GM19395 (cell line): ENCODE measurements around the gene PURA.

Experiments used
- ATAC-seq: cut with Tn5 transposase; IDR thresholded peaks from one replicate; pipeline ENCODE4 v1.9.1; 2021; ENCODE audit warnings: mild to moderate bottlenecking, moderate library complexity; ENCODE audit not compliant: unreplicated experiment

The PURA gene

DNA sequence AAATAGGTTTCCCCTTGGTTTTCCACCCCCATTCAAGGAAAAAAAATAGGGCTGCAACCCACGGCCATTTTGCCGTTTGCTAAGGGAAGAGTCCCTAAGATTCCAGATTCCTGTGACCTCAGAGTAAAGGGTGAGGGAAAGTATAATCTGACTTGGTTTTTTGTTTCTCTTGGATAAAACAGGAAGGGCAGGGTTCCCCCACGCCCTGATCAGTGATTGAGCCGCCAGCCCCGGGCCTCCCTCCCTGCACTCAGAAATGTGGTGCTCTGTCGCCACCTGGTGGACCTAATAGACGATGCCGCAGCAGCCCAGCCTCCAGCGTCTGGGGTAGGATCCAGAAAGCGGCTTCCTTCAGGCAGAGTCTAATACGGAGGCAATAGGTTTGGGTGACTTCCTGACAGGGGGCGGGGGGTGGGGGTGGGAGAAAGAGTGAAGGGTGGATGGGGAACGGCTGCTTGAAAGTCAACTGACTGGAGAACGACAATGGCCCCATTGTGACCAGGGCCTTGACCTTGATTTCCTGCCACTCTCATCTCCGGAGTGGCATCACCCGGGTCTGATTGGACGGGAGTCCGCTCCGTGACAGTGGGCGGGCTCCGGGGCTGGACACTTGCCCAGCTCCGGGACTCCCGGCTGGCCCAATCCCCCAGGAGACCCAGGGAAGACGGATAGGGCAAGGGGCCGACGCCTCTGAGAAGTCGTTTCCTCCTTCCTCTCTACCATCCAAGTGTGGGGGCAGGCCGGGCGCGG, 43.3 kb downstream of the PURA start:
- peak; percentile 97 for ATAC-seq

DNA sequence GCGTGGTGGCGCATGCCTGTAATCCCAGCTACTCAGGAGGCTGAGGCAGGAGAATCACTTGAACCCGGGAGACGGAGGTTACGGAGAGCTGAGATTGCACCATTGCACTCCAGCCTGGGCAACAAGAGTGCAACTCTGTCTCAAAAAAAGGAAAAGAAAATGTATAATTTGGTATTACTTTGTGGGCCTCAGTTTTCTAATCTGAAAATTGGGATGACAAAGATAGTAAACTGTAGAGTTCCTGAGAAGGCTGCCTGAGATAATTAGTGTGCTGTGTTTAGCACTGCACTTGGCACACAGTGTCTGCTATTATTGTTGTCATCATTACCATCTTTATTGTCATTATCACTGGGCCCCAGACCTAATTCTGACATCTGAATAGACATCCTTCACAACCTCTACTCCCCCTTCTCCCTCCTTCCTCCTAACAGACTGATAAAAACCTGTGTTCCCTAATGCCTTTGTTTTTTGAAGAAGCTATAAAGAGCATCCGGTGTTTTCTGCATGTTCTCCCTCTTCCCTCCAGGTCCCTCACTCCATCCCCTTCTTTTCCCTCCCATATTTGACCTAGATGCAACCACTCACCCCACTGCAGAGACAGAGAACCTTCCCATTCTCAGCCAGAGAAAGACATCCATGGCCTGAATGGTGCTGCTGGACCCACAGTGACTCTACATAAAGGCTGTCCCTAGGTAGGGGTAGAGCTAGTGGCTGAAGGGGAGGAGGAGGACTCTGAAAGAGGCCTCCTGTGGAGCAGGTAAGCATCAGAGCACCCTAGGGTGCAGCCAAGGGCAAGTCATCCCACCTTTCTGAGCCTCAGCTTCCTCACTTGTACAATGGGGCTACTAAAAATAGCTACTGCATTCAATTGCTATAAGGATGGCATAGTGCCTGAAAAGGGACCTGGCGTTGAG, 45.4 kb downstream of the PURA start:
- ATAC-seq = no peak

DNA sequence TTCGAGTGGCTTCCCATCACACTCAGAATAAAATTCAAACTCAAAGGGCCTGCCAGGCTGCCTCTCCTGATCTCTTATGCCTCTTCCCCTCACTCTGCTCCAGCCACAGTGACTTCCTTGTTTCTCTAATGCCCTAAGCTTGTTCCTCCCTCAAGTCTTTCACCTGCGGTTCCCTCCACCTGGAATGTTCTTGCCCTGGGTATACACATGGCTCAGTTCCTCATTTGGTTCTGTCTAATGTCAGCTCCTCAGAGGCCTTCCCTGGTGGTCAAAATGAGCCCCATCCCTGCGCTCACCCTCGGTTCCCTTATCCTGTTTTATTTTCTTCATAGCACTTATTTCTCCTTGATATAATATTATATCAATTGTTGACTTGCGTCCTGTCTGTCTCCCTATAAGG, 48.4 kb downstream of the PURA start:
- ATAC-seq = no peak

DNA sequence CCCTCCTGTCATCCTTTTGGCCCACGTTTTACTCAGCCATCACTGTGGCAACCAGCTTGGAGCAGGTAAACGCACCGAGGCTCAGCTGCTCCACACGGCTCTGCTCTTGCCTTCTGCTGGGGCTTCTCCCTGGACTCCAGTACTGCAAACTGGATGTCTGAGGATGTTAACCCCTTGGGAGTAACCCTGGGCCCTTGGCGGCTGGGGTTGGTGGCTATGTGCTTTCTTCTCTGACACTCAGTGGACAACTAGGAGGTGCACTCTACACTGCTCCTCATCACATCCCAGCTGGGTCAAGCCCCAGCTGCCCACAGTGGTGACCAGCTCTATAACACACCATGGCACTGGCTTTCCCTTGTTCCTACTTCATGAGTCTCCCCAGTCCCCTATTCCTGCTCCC, 48.9 kb downstream of the PURA start:
- ATAC-seq = no peak

DNA sequence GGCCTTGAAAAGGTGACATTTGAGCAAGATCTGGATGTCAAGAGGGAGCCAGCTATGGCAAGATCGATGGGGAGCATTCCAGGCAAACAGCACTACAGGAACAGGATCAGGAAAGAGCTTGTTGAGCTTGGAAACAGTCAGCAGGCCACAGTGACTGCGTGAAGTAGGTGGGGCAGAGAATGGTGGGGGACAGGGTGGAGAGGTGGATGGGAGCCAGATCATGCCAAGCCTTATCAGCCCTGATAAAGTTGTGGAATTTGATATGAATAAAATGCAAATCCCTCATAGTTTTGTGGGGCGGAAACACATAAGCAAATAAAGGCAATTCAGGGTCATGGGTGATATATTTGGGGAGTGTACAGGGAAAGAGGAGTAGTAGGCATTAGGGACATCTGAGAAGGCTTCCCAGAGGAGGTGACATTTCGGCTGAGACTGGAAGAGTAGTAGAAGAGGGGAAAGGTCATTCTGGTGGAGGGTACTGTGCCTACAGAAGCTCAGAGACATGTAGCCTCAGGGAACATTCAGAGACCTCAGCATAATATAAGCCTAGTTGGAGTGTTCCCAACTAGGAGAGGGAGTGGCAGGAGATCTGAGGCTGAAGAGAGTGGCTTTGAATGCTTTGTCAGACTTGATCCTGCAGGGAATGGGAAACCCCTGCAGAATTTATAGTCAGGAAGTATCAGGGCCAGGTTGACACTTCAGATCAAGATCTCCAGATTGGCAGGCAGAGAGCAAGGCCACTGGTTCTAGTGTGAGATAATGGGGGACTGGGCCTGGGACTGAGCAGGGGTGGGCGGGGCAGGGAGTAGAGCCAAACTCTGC, 51.4 kb downstream of the PURA start:
- ATAC-seq = no peak

DNA sequence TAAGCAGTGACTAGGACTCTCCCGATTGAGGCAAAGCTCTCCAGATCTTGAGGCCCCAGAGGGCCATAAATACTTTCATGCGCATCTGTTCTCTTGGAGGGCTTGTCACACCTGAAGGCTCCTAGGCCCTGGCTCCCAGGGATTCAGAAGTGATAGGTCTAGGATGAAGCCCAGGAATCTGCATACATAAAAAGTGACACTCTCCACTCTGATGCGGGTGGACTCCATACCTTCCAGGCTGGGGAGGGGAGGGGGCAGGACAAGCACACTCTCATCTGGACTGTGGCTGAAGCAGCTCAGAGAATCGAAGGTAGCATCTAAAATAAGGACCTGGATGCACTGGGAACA, 52.0 kb downstream of the PURA start:
- ATAC-seq = no peak

DNA sequence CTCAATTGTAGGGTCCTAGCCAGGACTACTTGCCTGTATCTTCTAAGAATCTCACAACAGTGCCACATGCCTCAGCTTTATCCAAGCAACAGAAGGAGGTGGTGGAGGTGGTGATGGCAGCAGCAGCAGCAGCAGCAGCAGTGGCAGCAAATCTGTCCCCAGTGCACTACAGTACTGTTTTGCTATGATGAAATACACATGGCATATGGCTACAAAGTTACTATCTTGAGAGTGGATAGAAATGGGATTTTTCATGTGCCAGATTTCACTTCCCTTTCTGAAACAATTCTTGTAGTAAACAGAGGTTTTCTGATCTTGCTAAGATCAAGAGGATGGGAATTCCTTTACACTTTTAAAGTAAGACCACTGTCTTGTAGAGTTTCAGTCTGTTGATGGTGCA, 53.0 kb downstream of the PURA start:
- ATAC-seq = no peak

DNA sequence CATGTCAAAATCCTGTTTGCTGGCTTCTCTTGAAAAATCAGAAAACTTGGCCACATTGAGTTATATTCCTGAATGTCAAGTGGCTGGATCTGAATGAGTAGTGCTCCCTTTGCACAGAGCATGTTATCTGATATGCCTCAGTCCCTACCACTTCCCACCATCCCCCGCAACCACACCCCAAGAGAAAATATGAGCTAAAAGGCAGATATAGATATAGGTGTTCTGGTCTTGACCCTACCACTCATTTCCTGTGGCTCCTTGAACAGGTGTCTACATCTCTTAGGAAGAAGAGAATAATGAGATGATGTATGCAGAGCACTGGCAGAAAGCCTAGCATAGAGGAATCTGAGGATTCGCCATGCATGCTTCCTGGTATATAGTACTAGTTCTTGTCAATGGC, 54.5 kb downstream of the PURA start:
- ATAC-seq = no peak

DNA sequence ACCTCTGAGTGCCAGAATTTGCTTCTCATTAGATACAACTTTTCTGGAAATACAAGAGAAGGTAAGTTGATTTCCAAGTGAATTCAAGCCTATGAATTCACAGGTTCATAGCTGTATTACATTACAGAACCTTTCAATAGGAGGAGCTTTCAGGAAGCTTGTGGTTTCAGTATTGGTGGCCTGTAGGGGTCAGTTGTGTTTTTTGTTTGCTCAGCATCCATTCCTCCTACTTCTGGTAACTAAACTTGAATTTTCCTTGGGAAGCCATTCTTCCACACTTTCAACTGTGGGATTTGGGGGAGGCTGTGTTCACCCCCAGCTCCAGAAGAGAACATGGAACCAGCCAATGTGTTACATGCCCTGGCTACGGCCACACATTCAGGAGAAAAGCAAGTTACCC, 55.5 kb downstream of the PURA start:
- no peak for ATAC-seq

DNA sequence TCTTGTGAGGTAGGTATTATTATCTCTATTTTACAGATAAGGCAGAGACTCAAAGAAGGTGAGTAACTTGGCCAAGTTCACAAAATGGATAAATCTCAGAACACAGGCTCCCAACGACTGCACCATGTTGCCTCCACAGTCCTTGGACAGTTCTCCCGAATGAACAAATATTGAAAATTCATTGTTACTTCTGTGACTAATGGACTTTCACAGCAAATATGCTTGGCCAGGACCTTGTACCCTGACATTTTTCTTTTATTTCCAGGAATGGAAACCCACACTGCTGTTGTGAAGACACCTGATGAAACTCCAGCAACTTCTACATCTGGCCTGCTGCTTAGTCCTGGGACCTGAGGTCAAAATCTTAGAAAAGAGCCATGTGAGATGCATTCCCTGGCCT, 58.6 kb downstream of the PURA start:
- ATAC-seq = no peak

DNA sequence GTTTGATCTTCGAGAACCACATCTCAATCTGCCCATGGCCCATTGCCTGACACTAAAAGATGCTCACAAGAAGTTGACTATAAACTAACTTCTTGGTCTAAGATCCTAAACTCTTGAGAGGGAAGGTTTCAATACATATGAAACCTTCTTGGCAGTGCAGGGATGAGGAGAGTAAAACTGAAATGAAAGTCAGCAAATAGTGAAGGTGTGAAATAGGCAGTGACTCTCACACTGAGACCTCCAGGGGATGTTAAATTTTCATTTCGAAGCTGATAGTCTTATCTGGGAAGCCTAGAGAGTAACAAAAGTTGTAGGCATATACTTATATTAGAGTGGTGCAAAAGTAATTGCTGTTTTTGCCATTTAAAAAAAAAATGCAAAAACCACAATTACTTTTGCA, 60.1 kb downstream of the PURA start:
- no peak for ATAC-seq

DNA sequence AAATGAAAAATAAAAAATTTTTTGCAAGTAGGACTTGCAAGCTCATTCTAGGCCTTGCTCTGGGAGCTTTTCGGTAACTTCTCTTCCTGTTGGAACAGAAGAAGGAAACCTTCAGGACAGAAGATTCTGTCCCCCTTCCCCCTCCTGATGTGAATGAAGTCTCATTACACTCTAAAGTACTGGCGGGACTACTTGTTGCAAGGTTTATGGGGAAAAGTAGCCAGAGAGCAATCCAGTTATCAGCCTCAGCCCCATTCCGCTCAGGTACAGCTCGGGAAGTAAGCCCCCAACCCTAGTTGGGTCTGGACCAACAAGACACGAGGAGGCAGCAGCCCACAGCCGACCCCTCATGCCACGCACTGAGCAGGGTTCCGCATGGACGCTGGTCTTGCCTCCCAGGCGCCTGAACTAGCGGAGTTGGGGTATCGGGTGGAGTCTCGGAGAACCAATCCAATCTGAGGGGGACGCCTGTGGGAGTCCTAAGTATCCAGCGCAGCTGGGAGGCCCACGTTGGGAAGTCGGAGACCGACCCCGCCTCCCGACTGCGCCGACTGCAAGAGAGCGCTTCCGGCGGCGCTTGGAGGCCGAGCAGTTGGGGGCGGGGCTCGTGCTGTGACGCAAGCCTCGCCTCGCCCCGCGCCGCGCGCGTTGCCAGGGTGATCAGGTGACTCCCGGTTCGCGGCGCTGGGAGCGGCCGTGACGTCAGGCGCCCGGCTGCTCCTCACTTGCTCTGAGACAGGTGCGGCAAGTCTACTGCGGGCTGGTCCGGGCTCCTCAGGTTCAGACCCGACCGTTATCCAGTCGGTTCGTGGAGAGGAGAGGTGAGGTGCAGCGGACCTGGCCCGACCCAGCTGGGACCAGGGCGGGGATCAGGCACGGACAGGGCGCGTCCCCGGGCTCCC, 60.8 kb downstream of the PURA start, which contains the start of gene CYSTM1:
Gene CYSTM1, plus strand, starts transcription at position 724 of the 902 bp plus-strand sequence. CDS start 19,278 bp downstream, outside the sequence.
- peak; percentile 86 for ATAC-seq
